GM10266 (cell line): ENCODE measurements around the gene SERPINB7.

Source experiments
- DNase-seq: peaks from one replicate; pipeline ENCODE4 v3.0.0; 2012; ENCODE audit errors: extremely low spot score
- TF ChIP-seq, protein P1 (sequence below): IDR thresholded peaks from 2 replicates; pipeline ENCODE4 v1.5.1; 2012; ENCODE audit warnings: mild to moderate bottlenecking, low read depth; ENCODE audit not compliant: control insufficient read depth, insufficient read depth; ENCODE audit errors: missing control alignments

The SERPINB7 gene

DNA sequence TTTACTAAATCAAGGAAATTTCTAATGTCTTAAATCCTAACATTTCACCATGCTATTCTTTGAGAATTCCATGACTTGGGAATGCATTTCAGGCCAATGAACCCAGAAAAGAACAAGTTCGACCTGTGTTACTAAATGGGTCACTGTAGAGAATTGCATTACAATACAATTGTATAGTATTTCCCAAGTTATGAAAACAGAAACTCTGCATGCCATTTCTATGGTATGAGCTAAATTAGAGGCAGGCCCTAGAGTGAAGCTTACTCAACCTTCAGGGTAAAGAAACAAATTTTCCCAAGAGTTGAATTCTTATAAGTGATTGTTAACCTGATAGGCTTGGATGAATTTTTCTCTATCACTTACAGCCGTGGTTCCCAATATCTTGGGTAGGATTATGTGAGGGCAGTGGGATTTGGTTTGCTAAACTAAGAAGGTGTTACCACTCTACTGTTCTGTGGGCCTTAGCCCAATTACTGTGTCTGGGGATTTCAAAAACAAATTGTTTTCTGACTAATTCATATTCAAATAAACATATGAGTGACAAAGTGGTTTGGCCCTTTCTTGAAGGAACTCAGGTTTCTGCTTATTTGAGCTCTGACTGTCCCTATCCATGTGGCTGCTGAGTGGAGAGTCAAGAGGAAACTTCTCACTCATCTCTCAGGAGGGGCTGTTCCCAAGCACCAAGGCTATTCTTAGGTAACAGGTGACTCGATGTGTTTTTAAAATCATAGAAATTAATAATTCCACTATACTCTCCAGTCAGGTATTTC, 11.2 kb upstream of the SERPINB7 start:
- no peak for DNase-seq
- TF ChIP-seq, protein P1, sequence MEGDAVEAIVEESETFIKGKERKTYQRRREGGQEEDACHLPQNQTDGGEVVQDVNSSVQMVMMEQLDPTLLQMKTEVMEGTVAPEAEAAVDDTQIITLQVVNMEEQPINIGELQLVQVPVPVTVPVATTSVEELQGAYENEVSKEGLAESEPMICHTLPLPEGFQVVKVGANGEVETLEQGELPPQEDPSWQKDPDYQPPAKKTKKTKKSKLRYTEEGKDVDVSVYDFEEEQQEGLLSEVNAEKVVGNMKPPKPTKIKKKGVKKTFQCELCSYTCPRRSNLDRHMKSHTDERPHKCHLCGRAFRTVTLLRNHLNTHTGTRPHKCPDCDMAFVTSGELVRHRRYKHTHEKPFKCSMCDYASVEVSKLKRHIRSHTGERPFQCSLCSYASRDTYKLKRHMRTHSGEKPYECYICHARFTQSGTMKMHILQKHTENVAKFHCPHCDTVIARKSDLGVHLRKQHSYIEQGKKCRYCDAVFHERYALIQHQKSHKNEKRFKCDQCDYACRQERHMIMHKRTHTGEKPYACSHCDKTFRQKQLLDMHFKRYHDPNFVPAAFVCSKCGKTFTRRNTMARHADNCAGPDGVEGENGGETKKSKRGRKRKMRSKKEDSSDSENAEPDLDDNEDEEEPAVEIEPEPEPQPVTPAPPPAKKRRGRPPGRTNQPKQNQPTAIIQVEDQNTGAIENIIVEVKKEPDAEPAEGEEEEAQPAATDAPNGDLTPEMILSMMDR, result no peak

DNA sequence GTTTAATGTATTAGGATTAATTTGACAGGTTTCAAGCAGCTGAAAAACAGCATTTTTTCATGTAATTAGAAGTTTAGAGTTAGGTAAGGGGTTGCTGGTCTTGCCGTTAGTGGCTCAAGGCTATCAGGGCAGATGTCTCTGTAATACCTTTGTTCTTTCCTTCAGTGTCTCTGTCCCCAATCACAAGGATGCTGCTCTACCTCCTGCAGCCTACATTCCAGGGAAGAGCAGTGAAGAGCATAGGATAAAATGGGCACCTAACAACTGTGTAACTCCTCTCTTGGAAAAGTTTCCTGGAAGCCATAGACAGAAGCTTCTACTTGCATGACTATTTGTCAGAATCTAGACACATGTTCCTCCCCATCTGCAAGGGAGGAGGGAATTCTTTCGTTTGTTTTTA, 9.4 kb upstream of the SERPINB7 start:
- TF ChIP-seq, protein P1, result no peak

DNA sequence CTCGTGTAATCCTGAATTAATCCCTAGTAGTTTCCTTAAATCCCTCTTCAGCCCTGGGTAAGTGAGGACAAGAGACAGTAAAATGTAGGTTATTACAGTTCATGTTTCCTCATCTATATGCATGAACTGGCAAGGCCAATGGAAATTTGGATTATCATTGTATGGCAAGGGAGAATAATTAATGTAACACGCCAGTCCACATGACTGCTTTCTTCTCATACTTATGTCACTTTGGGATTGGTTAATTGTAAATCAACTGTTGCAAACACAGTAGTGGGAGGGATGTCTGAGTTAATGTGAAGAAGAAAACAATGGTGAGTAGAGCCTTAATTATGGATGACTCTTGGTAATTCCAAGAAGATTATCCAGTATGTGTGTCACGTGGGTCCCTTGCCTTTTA, 1.7 kb upstream of the SERPINB7 start:
- TF ChIP-seq, protein P1, result no peak

More for the DNA sequence above, 9.4 kb upstream of the SERPINB7 start:
- DNase-seq, result no peak

DNA sequence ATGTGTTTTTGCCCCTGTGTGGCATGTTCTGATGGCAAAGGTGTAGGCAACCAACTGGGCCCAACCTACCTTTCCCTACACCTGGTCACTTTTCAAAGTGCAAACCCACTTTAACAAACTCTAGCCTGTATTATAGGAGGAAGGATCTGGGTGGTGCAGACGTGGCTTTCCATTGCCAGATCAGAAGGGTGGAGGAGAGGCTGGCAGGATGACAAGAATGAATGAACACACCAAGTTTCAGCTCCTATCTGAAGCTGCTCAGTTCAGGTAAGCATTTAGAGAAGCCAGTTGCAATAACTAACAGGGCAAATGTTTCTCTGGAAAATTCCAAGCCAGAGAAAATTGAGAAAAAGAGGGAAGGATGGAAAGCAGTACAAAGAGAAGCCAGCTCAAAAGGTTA, 707 bp upstream of the SERPINB7 start:
- TF ChIP-seq, protein P1, result no peak
- no peak for DNase-seq

More for the DNA sequence above, 1.7 kb upstream of the SERPINB7 start:
- no peak for DNase-seq

DNA sequence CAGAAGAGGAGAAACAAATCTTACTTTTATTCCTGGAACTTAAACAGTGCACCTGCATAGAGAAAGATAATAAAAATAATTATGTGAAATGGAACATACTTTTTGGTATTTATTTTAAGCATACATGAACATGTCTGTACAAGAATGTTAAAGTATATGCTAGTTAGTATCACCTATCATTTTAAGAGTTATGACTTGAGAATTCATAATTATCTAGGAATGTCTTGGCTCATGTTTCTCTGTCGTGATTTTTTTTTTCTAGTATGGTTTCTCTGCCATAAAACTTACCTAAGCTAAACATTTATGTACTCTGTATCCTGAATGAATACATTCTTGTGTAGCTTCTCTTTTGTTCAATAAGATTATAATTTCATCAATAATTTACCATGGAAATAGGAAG, 4.2 kb downstream of the SERPINB7 start:
- TF ChIP-seq, protein P1, result no peak
- DNase-seq, result no peak

DNA sequence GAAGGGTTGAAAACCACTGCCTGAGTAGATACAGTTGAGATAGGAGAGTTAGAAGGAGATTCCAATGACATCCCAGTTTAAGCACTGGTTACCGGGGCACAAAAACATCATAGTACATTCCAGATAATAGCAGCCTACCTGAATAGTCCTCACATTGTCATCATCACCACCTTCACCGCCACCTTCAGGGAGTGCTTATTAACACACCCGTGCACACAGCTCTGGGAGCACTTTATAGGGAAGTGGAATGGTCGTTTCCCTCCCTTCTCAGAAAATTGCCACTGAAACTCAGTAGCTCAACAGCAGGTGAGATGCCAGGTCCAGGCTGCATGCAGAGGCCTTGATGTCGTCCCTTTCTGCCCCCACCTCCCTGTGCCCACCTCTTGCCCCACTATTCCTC, 8.2 kb downstream of the SERPINB7 start:
- DNase-seq, result no peak
- TF ChIP-seq, protein P1, result no peak

DNA sequence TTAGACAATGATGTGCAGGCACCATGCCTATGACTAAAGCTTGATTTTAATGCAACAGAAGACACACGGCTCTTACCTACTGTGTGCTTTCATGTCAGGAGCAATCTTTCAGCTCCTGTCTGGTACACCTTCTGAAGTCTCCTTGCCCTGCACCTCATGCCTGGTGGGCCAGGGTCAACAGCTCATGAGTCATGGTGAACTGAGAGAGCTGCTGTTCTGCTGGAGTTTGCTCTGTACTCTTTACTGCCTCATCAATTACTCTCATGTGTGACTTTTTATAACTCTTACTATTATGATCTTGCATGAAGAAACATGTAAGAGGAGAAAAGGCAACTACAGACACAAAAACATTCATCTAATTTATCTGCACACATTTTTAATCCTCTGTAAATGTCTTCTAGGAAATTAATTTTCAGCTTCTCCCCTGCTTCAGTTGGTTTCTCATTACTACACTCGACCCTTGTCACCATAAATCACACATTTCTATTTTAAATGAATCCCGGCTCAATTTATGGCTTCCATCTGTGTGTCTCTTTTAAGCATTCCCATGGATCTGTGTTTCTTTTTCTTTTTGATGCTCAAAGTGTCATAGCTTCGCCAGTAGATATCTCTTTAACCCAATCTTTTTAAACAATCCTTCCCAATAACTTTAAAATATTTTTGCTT, 9.7 kb downstream of the SERPINB7 start:
- TF ChIP-seq, protein P1, result no peak
- DNase-seq, result no peak
